CD4-positive, alpha-beta T cell (primary cell): ENCODE measurements around the gene LDB2. TPM values are rescaled to one million over a fixed set of nuclear protein-coding genes. Genes with fewer than 3 reads are reported as not detected.

ENCODE experiments used
- ATAC-seq: fragments of 200-7000 bp; cut with Tn5 transposase; one replicate; pipeline ENCODE4 v1.10.0; 2022; ENCODE audit warnings: mild to moderate bottlenecking; ENCODE audit not compliant: poor library complexity
- CTCF ChIA-PET: fragments of 350-600 bp; sonication (Branson Sonifier 250); formaldehyde crosslinking; loops from one replicate; lab custom pipeline; 2021; ENCODE audit warnings: antibody characterized with exemption, inconsistent platforms; lab: Charles Lee
- POLR2A ChIA-PET: fragments of 350-600 bp; sonication (Branson Sonifier 250); formaldehyde crosslinking; loops from one replicate; lab custom pipeline; 2021; ENCODE audit warnings: antibody characterized with exemption, inconsistent platforms; lab: Charles Lee
- DNase-seq, 14 experiments: peaks; one replicate each; pipeline ENCODE4 v3.0.0-alpha.2; 2013 to 2020; ENCODE audit warnings: mixed read lengths in 2 of 14
- H3K27ac ChIP-seq, 2 donors: one replicate each; pipeline versions ENCODE4 v1.5.1 to v1.7.0; 2013; ENCODE audit warnings: low read length in 2 of 2, low read depth in 1 of 2, mild to moderate bottlenecking in 1 of 2
- H3K27me3 ChIP-seq, 2 experiments: 1 replicate in 1 of 2; 2 replicates in 1 of 2; pipeline versions ENCODE4 v1.6.1 to v1.7.0; 2013; ENCODE audit warnings: low read length in 2 of 2, control low read depth in 1 of 2, mild to moderate bottlenecking in 1 of 2, moderate library complexity in 1 of 2; ENCODE audit not compliant: insufficient read depth in 2 of 2, control insufficient read depth in 1 of 2
- H3K36me3 ChIP-seq: one replicate; pipeline ENCODE4 v1.6.1; 2013; ENCODE audit warnings: low read length, control low read depth; ENCODE audit not compliant: insufficient read depth
- H3K4me1 ChIP-seq: one replicate; pipeline ENCODE4 v1.6.1; 2013; ENCODE audit warnings: low read length, control low read depth; ENCODE audit not compliant: insufficient read depth
- H3K4me3 ChIP-seq: one replicate; pipeline ENCODE4 v1.5.1; 2013; ENCODE audit warnings: mild to moderate bottlenecking, low read length, moderate library complexity
- H3K9me3 ChIP-seq, 2 experiments: 1 replicate in 1 of 2; 2 replicates in 1 of 2; pipeline versions ENCODE4 v1.6.1 to v1.7.0; 2013; ENCODE audit warnings: low read length in 2 of 2, mild to moderate bottlenecking in 2 of 2, control low read depth in 1 of 2, moderate library complexity in 1 of 2; ENCODE audit not compliant: control insufficient read depth in 1 of 2, insufficient read depth in 1 of 2
- H3K27ac Mint-ChIP-seq: one replicate; pipeline ENCODE4 v1.8.0; 2020; ENCODE audit warnings: mixed read lengths
- H3K27me3 Mint-ChIP-seq: one replicate; pipeline ENCODE4 v1.8.0; 2021; ENCODE audit warnings: mixed read lengths
- H3K36me3 Mint-ChIP-seq: one replicate; pipeline ENCODE4 v1.8.0; 2021; ENCODE audit warnings: low read depth, mixed read lengths
- H3K4me1 Mint-ChIP-seq: one replicate; pipeline ENCODE4 v1.8.0; 2021; ENCODE audit warnings: low read depth, mixed read lengths
- H3K4me3 Mint-ChIP-seq: one replicate; pipeline ENCODE4 v1.8.0; 2020; ENCODE audit warnings: mild to moderate bottlenecking, mixed read lengths
- H3K9me3 Mint-ChIP-seq: one replicate; pipeline ENCODE4 v1.8.0; 2020; ENCODE audit warnings: mixed read lengths
- intact Hi-C, 2 experiments: fragments of 100-400 bp; cut with DNase I in 1 of 2; cut with micrococcal nuclease in 1 of 2; formaldehyde crosslinking; loops; one replicate each; pipeline versions ENCODE4 v1.15.1 to v1.9.0; 2023 to 2025; cut with DNase I, micrococcal nuclease
- total RNA-seq, 174 experiments: library from RNA in 2 of 174; stranded (reverse) in 2 of 174; gene quantifications; one replicate each; pipeline ENCODE4 v1.2.3 and lab custom pipeline; 2021 to 2026
- TF ChIP-seq, protein P1 (sequence below): fragments of 200-600 bp; IDR thresholded peaks from one replicate; pipeline ENCODE4 v1.8.0; 2022; ENCODE audit warnings: antibody characterized with exemption, mild to moderate bottlenecking

The LDB2 gene
- total RNA-seq, 2 experiments from 2014 or later: not detected

DNA sequence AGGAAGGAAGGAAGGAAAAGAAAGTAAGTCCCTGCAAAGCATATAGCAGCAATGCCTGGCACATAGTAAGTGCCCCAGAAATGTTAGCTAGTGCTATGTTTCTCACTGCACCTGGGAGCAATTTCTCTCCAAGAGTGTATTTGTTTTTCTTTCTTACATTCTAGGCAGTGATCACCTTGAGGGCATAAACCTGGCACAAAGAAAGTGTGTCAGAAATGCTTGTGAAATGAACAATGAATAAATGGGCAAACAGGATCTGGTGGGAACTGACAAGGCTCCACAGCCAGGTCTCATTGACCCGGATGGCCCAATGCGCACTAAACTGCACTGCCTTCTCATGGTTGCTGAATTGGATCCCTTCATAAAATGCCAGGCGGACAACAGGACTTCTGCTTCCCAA, 316.4 kb downstream of the LDB2 start:
- Histone ChIP-seq H3K27ac (no peak overlapping the region), H3K9me3 (peaks cover 0 to 6% of the 10 kb centered on the region in 2 experiments), H3K4me3 (no peak overlapping the region), H3K4me1 (no peaks in the 10 kb centered on the region), H3K36me3 (no peaks in the 10 kb centered on the region), H3K27me3 (no peaks in the 10 kb centered on the region)
- Mint-ChIP-seq H3K27ac (no peak overlapping the region), H3K9me3 (no peaks in the 10 kb centered on the region), H3K4me1 (no peaks in the 10 kb centered on the region), H3K36me3 (no peaks in the 10 kb centered on the region), H3K4me3 (no peak overlapping the region), H3K27me3 (no peaks in the 10 kb centered on the region)
- CTCF ChIA-PET: no interaction called here
- no peak for DNase-seq
- POLR2A ChIA-PET: no interaction called here
- TF ChIP-seq, protein P1, sequence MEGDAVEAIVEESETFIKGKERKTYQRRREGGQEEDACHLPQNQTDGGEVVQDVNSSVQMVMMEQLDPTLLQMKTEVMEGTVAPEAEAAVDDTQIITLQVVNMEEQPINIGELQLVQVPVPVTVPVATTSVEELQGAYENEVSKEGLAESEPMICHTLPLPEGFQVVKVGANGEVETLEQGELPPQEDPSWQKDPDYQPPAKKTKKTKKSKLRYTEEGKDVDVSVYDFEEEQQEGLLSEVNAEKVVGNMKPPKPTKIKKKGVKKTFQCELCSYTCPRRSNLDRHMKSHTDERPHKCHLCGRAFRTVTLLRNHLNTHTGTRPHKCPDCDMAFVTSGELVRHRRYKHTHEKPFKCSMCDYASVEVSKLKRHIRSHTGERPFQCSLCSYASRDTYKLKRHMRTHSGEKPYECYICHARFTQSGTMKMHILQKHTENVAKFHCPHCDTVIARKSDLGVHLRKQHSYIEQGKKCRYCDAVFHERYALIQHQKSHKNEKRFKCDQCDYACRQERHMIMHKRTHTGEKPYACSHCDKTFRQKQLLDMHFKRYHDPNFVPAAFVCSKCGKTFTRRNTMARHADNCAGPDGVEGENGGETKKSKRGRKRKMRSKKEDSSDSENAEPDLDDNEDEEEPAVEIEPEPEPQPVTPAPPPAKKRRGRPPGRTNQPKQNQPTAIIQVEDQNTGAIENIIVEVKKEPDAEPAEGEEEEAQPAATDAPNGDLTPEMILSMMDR: no peak
- intact Hi-C loops: no loop called here
- no peak for ATAC-seq

DNA sequence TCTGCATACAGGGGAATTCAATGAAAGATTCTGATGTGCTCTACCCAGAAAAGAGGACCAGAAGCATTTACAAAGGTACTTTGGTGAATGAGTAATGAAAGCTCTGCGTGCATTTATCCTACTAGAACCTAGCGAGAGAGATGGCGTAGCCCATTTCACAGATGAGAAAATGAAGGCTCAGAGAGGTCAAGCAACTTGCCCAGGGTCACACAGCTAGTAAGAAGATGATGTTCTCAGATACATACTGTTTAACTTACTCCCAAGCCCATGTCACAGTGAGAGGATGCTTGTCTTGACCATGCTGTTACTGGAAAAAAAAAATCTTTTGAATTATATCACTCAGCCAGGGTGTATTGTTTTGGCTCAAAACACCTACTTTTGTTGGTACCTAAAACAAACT, 317.3 kb downstream of the LDB2 start:
- H3K27me3 Mint-ChIP-seq: no peaks in the 10 kb centered on the region
- Histone ChIP-seq H3K9me3 (peaks cover 0 to 6% of the 10 kb centered on the region in 2 experiments), H3K27ac (no peak overlapping the region), H3K36me3 (no peaks in the 10 kb centered on the region), H3K4me3 (no peak overlapping the region), H3K4me1 (no peaks in the 10 kb centered on the region), H3K27me3 (no peaks in the 10 kb centered on the region)
- no peaks in the 10 kb centered on the region for H3K9me3 Mint-ChIP-seq
- H3K4me1 Mint-ChIP-seq: no peaks in the 10 kb centered on the region
- intact Hi-C loops: no loop called here
- ChIA-PET POLR2A (no interaction called here), CTCF (no interaction called here)
- no peak overlapping the region for H3K27ac Mint-ChIP-seq
- ATAC-seq (no peak), DNase-seq (no peak)
- TF ChIP-seq, protein P1: no peak
- H3K36me3 Mint-ChIP-seq: no peaks in the 10 kb centered on the region
- no peak overlapping the region for H3K4me3 Mint-ChIP-seq

DNA sequence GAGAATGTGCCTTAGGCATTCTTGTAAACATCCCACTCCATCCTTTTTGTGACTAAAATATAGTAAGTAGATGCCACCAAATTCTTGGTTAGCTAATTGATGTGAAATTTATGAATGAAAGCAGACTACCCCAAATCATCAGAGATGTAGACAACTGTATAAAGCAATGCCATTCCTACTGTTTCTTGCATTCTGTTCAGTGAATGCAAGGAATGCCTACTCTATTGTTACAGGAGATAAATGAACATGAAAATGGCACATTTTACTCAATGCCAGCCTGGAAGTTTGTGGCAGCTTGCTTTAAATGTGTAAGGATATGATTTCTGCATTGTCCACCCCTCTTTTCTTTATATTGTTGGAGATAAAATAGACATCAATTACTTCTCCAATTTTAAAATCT, 317.9 kb downstream of the LDB2 start:
- Histone ChIP-seq H3K4me1 (no peaks in the 10 kb centered on the region), H3K27ac (no peak overlapping the region), H3K9me3 (peaks cover 0 to 6% of the 10 kb centered on the region in 2 experiments), H3K27me3 (no peaks in the 10 kb centered on the region), H3K36me3 (no peaks in the 10 kb centered on the region), H3K4me3 (no peak overlapping the region)
- no peaks in the 10 kb centered on the region for H3K4me1 Mint-ChIP-seq
- H3K27me3 Mint-ChIP-seq: no peaks in the 10 kb centered on the region
- ChIA-PET CTCF (interaction anchor here (0.5 kb wide), 1 partner anchor 168 kb away, joined by 3 read pairs; no protein-coding TSS in a partner anchor), POLR2A (no interaction called here)
- no peaks in the 10 kb centered on the region for H3K36me3 Mint-ChIP-seq
- H3K4me3 Mint-ChIP-seq: no peak overlapping the region
- intact Hi-C loops: no loop called here
- ATAC-seq (no peak), DNase-seq (no peak)
- no peak overlapping the region for H3K27ac Mint-ChIP-seq
- no peaks in the 10 kb centered on the region for H3K9me3 Mint-ChIP-seq
- TF ChIP-seq, protein P1: no peak
